SU-DHL-6 (cell line): Measurements from ENCODE around the gene CHRNB1.

Experiments used
- H2AFZ ChIP-seq: fragments of 200-600 bp; sonication (generic); 2 replicates; pipeline ENCODE4 v1.6.1; 2014; ENCODE audit warnings: low read depth, mild to moderate bottlenecking, moderate library complexity, mixed read lengths, antibody characterized with exemption, low read length; ENCODE audit not compliant: severe bottlenecking
- H3F3A ChIP-seq: fragments of 200-600 bp; shearing (Covaris generic); 2 replicates; pipeline ENCODE4 v1.6.0; 2016; ENCODE audit warnings: antibody characterized with exemption, mild to moderate bottlenecking; ENCODE audit not compliant: insufficient read depth
- H3K27ac ChIP-seq: fragments of 200-600 bp; sonication (generic); 2 replicates; pipeline ENCODE4 v1.5.1; 2016; ENCODE audit warnings: low read depth, mild to moderate bottlenecking, low read length, moderate library complexity, mixed read lengths
- H3K27me3 ChIP-seq: fragments of 200-600 bp; sonication (generic), shearing (Covaris generic); 2 replicates; pipeline ENCODE4 v1.6.0; 2014; ENCODE audit warnings: mild to moderate bottlenecking, low read length
- H3K36me3 ChIP-seq: fragments of 200-600 bp; sonication (generic); 2 replicates; pipeline ENCODE4 v1.6.1; 2014; ENCODE audit warnings: mild to moderate bottlenecking, low read length, mixed read lengths
- H3K4me2 ChIP-seq: fragments of 300-600, 200-600 bp; shearing (Covaris generic), sonication (generic); 2 replicates; pipeline ENCODE4 v1.6.0; 2014; ENCODE audit warnings: low read length, low read depth, mild to moderate bottlenecking; ENCODE audit not compliant: poor library complexity, severe bottlenecking
- H3K4me3 ChIP-seq: fragments of 200-600 bp; sonication (generic); 2 replicates; pipeline ENCODE4 v1.5.1; 2014; ENCODE audit warnings: antibody characterized with exemption, low read length, mild to moderate bottlenecking, mixed read lengths; ENCODE audit not compliant: insufficient read depth, poor library complexity, severe bottlenecking
- H3K79me2 ChIP-seq: fragments of 200-600 bp; sonication (generic); 2 replicates; pipeline ENCODE4 v1.6.1; 2014; ENCODE audit warnings: mild to moderate bottlenecking, low read length, moderate library complexity; ENCODE audit not compliant: insufficient read depth
- H3K9ac ChIP-seq: fragments of 200-600 bp; sonication (generic); 2 replicates; pipeline ENCODE4 v1.7.0; 2014; ENCODE audit warnings: mild to moderate bottlenecking, low read length
- H3K9me2 ChIP-seq: fragments of 200-600 bp; sonication (generic); replicated peaks from 2 replicates; pipeline ENCODE4 v1.6.1; 2014; ENCODE audit warnings: low read length; ENCODE audit not compliant: insufficient read depth
- H3K9me3 ChIP-seq: fragments of 200-600 bp; sonication (generic); 2 replicates; pipeline ENCODE4 v1.6.1; 2014; ENCODE audit warnings: low read length, mixed read lengths; ENCODE audit not compliant: insufficient read depth
- H4K20me1 ChIP-seq: fragments of 200-600 bp; sonication (generic); 2 replicates; pipeline ENCODE4 v1.6.1; 2014; ENCODE audit warnings: low read depth, mild to moderate bottlenecking, antibody characterized with exemption, low read length, moderate library complexity, mixed read lengths
- CTCF ChIP-seq: fragments of 200-600 bp; sonication (generic); IDR thresholded peaks from one replicate; pipeline ENCODE4 v1.5.1; 2017; ENCODE audit warnings: antibody characterized with exemption, mild to moderate bottlenecking, low read length, moderate library complexity; ENCODE audit not compliant: insufficient read depth, poor library complexity, severe bottlenecking
- EZH2phosphoT487 ChIP-seq: fragments of 200-600 bp; sonication (generic), shearing (Covaris generic); conservative IDR thresholded peaks from 2 replicates; pipeline ENCODE4 v1.6.1; 2018; ENCODE audit warnings: mild to moderate bottlenecking, antibody characterized with exemption, low read length, moderate library complexity, mixed read lengths

The CHRNB1 gene

DNA sequence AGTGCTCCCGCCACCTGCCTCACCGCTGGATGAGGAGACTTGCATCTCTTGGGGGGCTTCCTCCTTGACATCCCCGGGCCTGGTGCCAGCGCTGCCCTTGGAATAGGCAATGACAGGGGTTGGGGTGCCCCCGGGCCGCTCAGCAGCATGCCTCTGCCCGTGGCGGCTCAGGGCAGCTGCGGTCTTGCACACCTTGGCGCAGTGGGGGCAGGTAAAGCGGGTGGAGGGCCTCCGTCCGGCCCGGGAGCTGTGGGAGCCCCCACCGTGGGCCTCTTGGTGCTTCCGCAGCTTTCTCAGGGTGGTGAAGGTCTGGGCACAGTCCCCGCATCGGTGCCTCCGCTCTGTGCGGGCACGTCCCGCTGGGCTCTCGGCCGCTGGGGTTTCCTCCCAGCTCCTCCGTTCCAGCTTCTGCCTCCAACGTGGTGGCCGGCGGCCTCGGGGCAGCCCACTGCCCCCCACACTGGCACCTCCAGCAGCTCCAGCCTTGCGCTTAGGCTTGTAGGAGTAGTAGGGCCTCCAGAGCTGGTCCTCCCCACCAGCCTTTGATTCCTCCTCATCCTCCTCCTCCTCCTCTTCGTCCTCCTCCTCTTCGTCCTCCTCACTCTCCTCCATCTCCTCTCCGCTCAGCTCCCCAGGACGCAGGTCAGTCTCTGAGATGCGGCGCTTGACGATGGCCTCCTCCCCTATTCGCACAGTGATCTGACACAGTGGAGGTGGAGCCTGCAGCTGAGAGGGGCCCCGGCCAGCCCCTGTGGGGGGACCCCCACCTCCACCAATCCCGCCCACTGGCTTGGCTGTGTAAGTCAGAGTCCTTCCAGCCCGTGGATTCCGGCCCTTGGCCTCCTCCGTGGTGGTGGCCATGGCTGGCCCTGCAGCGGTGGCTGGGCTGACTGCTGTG, 17.9 kb downstream of the CHRNB1 start:
- Histone ChIP-seq H4K20me1 (no peaks in the 10 kb centered on the region), H3K79me2 (no peaks in the 10 kb centered on the region), H2AFZ (no peak overlapping the region), H3K4me3 (no peak overlapping the region), H3K27ac (no peak overlapping the region), H3K9me2 (no peaks in the 10 kb centered on the region), H3K9me3 (no peaks in the 10 kb centered on the region), H3K36me3 (no peaks in the 10 kb centered on the region), H3K4me2 (no peak overlapping the region), H3K27me3 (no peaks in the 10 kb centered on the region), H3K9ac (no peak overlapping the region), H3F3A (no peaks in the 10 kb centered on the region)
- TF ChIP-seq EZH2phosphoT487: no peak
- no peak for TF ChIP-seq CTCF

- H3K27ac ChIP-seq: no peak overlapping the region
- H3K4me3 ChIP-seq: no peak overlapping the region
- H3F3A ChIP-seq: no peaks in the 10 kb centered on the region
- no peaks in the 10 kb centered on the region for H3K9me2 ChIP-seq
- no peaks in the 10 kb centered on the region for H3K27me3 ChIP-seq
- H4K20me1 ChIP-seq: no peaks in the 10 kb centered on the region
- no peaks in the 10 kb centered on the region for H3K79me2 ChIP-seq
- no peak overlapping the region for H3K9ac ChIP-seq
- H3K4me2 ChIP-seq: no peak overlapping the region
- H2AFZ ChIP-seq: no peak overlapping the region
- no peak for TF ChIP-seq EZH2phosphoT487
- no peaks in the 10 kb centered on the region for H3K9me3 ChIP-seq
- no peaks in the 10 kb centered on the region for H3K36me3 ChIP-seq
These were observed 18.5 kb downstream of the CHRNB1 start for GRCh38 chr17:7463372-7463846.

DNA sequence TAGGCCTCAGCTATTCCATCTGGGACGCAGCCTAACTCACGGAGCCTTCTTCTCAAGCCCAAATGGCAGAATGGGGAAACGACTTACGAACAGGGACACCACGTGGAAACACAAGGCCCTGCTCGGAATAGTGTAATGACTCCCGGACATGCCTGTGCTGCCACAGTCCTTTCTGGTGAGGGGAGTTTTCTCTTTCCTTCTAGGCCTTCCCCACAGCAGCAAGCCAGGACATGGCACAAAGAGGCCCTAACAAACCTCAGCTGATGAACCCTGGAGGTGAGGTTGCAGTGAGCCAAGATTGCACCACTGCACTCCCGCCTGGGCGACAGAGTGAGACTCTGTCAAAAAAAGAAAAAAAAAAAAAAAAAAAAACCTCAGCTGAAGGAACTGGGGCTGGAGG, 19.2 kb downstream of the CHRNB1 start:
- H3F3A ChIP-seq: no peaks in the 10 kb centered on the region
- no peaks in the 10 kb centered on the region for H3K79me2 ChIP-seq
- no peak overlapping the region for H3K4me2 ChIP-seq
- H3K4me3 ChIP-seq: no peak overlapping the region
- H3K9me3 ChIP-seq: no peaks in the 10 kb centered on the region
- H3K9me2 ChIP-seq: no peaks in the 10 kb centered on the region
- TF ChIP-seq CTCF (no peak), EZH2phosphoT487 (no peak)
- no peak overlapping the region for H3K9ac ChIP-seq
- no peak overlapping the region for H2AFZ ChIP-seq
- H3K27me3 ChIP-seq: no peaks in the 10 kb centered on the region
- H3K36me3 ChIP-seq: no peaks in the 10 kb centered on the region
- H3K27ac ChIP-seq: no peak overlapping the region
- H4K20me1 ChIP-seq: no peaks in the 10 kb centered on the region
